Large intestine (tissue), 3 donors: ENCODE data around the gene SMYD3. TPM values are rescaled to one million over a fixed set of nuclear protein-coding genes. Genes with fewer than 3 reads are reported as not detected.
"Not testable (repeated sequence)": the region's sequence is repeated elsewhere in the genome, so short reads cannot be mapped to it uniquely, and the experiment has no call there.

Experiments
- DNase-seq, 2 donors: peaks; one replicate each; pipeline versions ENCODE4 v3.0.0 to v3.0.0-alpha.2; 2013
- H3K27ac ChIP-seq: one replicate; pipeline ENCODE4 v1.5.1; 2013; ENCODE audit warnings: low read length
- H3K27me3 ChIP-seq: 2 replicates; pipeline ENCODE4 v1.6.1; 2013; ENCODE audit warnings: low read length; ENCODE audit not compliant: control insufficient read depth, insufficient read depth
- H3K36me3 ChIP-seq: 2 replicates; pipeline ENCODE4 v1.6.1; 2013; ENCODE audit warnings: low read length; ENCODE audit not compliant: control insufficient read depth, insufficient read depth
- H3K4me1 ChIP-seq: one replicate; pipeline ENCODE4 v1.6.1; 2013; ENCODE audit warnings: low read length; ENCODE audit not compliant: control insufficient read depth, insufficient read depth
- H3K4me3 ChIP-seq: one replicate; pipeline ENCODE4 v1.5.1; 2013; ENCODE audit warnings: low read length
- H3K9me3 ChIP-seq: one replicate; pipeline ENCODE4 v1.6.1; 2013; ENCODE audit warnings: mild to moderate bottlenecking, low read depth, low read length, moderate library complexity; ENCODE audit not compliant: control insufficient read depth
- WGBS: methylation state at CpG from one replicate; pipeline ENCODE4 v1.1.5; 2013; ENCODE audit warnings: low lambda C conversion rate; ENCODE audit not compliant: insufficient coverage; 5-methylcytosine and 5-hydroxymethylcytosine counted together
- polyA plus RNA-seq: library from polyadenylated mRNA; unstranded; fragments of 120-200 nt; gene quantifications from one replicate; pipeline ENCODE4 v1.2.1, GENCODE V29; 2013

Gene SMYD3
- polyA plus RNA-seq, 1 donor = 12.0 TPM

DNA sequence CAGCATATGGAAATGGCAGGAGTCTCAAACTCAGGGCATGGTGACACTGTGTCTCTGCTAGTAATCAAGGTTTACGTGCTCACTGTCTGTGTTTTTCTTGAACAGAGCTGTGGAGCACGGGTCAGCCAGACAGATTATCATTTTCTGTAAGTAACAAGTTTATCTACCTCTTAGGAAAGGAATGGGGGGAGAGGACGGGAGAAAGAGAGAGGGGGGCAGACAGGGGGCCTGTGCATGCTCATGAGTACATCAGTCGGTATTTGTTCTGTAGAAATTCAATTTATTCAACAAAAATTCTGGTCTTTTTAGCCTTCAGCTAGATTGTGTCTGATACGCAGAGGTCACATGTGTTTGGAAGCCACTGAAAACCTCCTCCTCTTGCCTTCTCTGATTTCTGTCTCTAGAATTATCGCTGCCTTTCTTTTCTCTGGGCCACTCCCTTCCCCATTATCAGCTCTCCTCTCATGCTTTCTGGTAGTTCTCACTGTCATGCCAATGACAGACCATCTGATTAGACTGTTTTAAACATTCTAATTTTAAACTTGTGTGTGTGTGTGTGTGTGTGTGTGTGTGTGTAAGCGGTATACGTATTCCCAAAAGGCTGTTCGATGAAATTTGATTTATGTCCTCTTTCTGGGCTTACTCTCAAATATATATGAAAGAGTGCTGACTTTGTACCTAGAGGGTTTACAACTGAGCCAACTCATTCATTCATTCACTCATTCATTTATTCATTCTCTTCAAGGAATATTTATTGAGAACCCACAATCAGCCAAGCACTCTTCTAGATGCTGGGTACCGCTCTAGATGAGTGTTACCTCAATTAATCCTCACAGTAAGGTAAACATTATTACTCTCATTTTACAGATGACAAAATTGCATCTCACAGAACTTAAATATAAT is 715.4 kb downstream of the SMYD3 start:
- H3K4me3 ChIP-seq = no peak overlapping the region
- no peaks in the 10 kb centered on the region for H3K27me3 ChIP-seq
- no peaks in the 10 kb centered on the region for H3K36me3 ChIP-seq
- H3K9me3 ChIP-seq = no peaks in the 10 kb centered on the region
- WGBS = no CpG with 5 or more reads among the region's 10 CpGs
- DNase-seq = no peak
- H3K4me1 ChIP-seq = no peaks in the 10 kb centered on the region
- H3K27ac ChIP-seq = no peak overlapping the region

- H3K4me3 ChIP-seq = no peak overlapping the region
- no peaks in the 10 kb centered on the region for H3K36me3 ChIP-seq
- H3K27ac ChIP-seq = no peak overlapping the region
- no CpG with 5 or more reads among the region's 2 CpGs for WGBS
- no peaks in the 10 kb centered on the region for H3K4me1 ChIP-seq
- peaks cover 2% of the 10 kb centered on the region for H3K9me3 ChIP-seq
- no peaks in the 10 kb centered on the region for H3K27me3 ChIP-seq
- no peak for DNase-seq
These were observed 716.6 kb downstream of the SMYD3 start for GRCh38 chr1:245790441-245790840.

GRCh38 chr1:245788886-245789285 is 718.2 kb downstream of the SMYD3 start:
- Histone ChIP-seq H3K27ac (no peak overlapping the region), H3K27me3 (no peaks in the 10 kb centered on the region), H3K36me3 (no peaks in the 10 kb centered on the region), H3K4me1 (no peaks in the 10 kb centered on the region), H3K9me3 (peaks cover 4% of the 10 kb centered on the region), H3K4me3 (no peak overlapping the region)
- WGBS = no CpG with 5 or more reads among the region's 10 CpGs
- no peak for DNase-seq

GRCh38 chr1:245788269-245788668 is 718.8 kb downstream of the SMYD3 start:
- DNase-seq = no peak
- no peaks in the 10 kb centered on the region for H3K27me3 ChIP-seq

GRCh38 chr1:245786948-245787347 is 720.1 kb downstream of the SMYD3 start:
- H3K4me1 ChIP-seq = no peaks in the 10 kb centered on the region
- no CpG with 5 or more reads among the region's 5 CpGs for WGBS
- H3K4me3 ChIP-seq = no peak overlapping the region
- H3K27me3 ChIP-seq = no peaks in the 10 kb centered on the region
- H3K9me3 ChIP-seq = peaks cover 4% of the 10 kb centered on the region
- no peaks in the 10 kb centered on the region for H3K36me3 ChIP-seq
- no peak overlapping the region for H3K27ac ChIP-seq
- no peak for DNase-seq

More at GRCh38 chr1:245788269-245788668, 718.8 kb downstream of the SMYD3 start:
- Histone ChIP-seq H3K9me3 (peaks cover 4% of the 10 kb centered on the region), H3K36me3 (no peaks in the 10 kb centered on the region), H3K4me3 (no peak overlapping the region), H3K27ac (no peak overlapping the region), H3K4me1 (no peaks in the 10 kb centered on the region)
- WGBS = no CpG with 5 or more reads among the region's 3 CpGs

GRCh38 chr1:245779797-245780755 is 727.0 kb downstream of the SMYD3 start:
- H3K36me3 ChIP-seq = no peaks in the 10 kb centered on the region
- DNase-seq = no peak
- WGBS = 81% methylated on average over 3 of the region's 9 CpGs
- H3K4me3 ChIP-seq = no peak overlapping the region
- H3K9me3 ChIP-seq = peaks cover under 1% of the 10 kb centered on the region
- no peak overlapping the region for H3K27ac ChIP-seq
- no peaks in the 10 kb centered on the region for H3K27me3 ChIP-seq
- H3K4me1 ChIP-seq = no peaks in the 10 kb centered on the region

DNA sequence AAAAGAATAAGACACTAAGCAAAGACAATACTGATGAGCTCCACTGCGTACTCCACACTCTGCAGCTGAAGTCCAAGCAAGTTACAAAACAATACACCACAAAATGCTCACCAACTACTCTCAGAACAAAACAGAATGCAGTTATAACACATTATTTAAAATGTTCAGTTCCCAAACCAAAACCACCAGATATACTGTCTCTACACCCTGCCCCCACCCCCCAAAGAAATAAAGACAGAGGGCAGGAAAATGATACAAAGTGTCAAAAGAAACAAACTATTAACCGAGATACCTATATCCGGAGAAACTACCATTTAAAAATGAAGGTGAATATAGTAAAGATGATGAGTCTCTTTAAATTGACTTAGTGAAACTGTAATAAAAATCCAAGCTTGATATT is 729.3 kb downstream of the SMYD3 start:
- no peak for DNase-seq
- Histone ChIP-seq H3K4me3 (no peak overlapping the region), H3K27me3 (no peaks in the 10 kb centered on the region), H3K27ac (no peak overlapping the region), H3K9me3 (peaks cover 5% of the 10 kb centered on the region), H3K4me1 (no peaks in the 10 kb centered on the region), H3K36me3 (no peaks in the 10 kb centered on the region)
- WGBS = 100% methylated on average over 2 of the region's 3 CpGs

- Histone ChIP-seq H3K9me3 (peaks cover 5% of the 10 kb centered on the region), H3K4me3 (no peak overlapping the region), H3K36me3 (no peaks in the 10 kb centered on the region), H3K27me3 (no peaks in the 10 kb centered on the region), H3K4me1 (no peaks in the 10 kb centered on the region), H3K27ac (no peak overlapping the region)
- WGBS = no CpG with 5 or more reads among the region's 5 CpGs
- no peak for DNase-seq
These were observed 730.3 kb downstream of the SMYD3 start for GRCh38 chr1:245776694-245777332.

GRCh38 chr1:245776139-245776538 is 730.9 kb downstream of the SMYD3 start:
- no peaks in the 10 kb centered on the region for H3K36me3 ChIP-seq
- no peaks in the 10 kb centered on the region for H3K27me3 ChIP-seq
- DNase-seq = peak in 1 of 2 donors; percentile 8
- H3K27ac ChIP-seq = no peak overlapping the region
- WGBS = 17% methylated on average over 3 of the region's 4 CpGs
- H3K9me3 ChIP-seq = peaks cover 5% of the 10 kb centered on the region
- no peak overlapping the region for H3K4me3 ChIP-seq
- no peaks in the 10 kb centered on the region for H3K4me1 ChIP-seq

DNA sequence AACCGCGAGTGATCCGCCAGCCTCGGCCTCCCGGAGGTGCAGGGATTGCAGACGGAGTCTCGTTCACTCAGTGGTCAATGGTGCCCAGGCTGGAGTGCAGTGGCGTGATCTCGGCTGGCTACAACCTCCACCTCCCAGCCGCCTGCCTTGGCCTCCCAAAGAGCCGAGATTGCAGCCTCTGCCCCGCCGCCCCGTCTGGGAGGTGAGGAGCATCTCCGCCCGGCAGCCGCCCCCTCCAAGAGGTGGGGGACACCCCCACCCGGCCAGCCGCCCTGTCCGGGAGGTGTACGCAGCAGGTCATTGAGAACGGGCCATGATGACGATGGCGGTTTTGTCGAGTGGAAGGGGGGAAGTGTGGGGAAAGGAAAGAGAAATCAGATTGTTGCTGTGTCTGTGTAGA is 732.1 kb downstream of the SMYD3 start:
- no CpG with 5 or more reads among the region's 25 CpGs for WGBS
- H3K27me3 ChIP-seq, H3K4me3 ChIP-seq, H3K4me1 ChIP-seq, DNase-seq, H3K27ac ChIP-seq, H3K9me3 ChIP-seq, H3K36me3 ChIP-seq: not testable (repeated sequence)
